Astrocyte (in vitro differentiated cells and primary cell): Measurements from ENCODE around the gene POLD4. TPM values are rescaled to one million over a fixed set of nuclear protein-coding genes. Genes with fewer than 3 reads are reported as not detected.

Source experiments
- DNase-seq: peaks from one replicate; pipeline ENCODE4 v3.0.0-alpha.2; 2010; ENCODE audit warnings: low read depth
- FAIRE-seq: peaks from 2 replicates; lab custom pipeline; 2011; peaks lifted over from hg19 to GRCh38; lab: Jason Lieb, UNC
- H2AFZ ChIP-seq: 2 replicates; pipeline ENCODE4 v1.6.0; 2012; ENCODE audit warnings: low read depth, low read length, inconsistent platforms
- H3K27ac ChIP-seq: 2 replicates; pipeline ENCODE4 v1.5.1; 2011; ENCODE audit warnings: low read depth, low read length, inconsistent platforms
- H3K27me3 ChIP-seq: 2 replicates; pipeline ENCODE4 v1.6.0; 2011; ENCODE audit warnings: low read length, inconsistent platforms; ENCODE audit not compliant: insufficient read depth
- H3K36me3 ChIP-seq: 2 replicates; pipeline ENCODE4 v1.5.1; 2011; ENCODE audit warnings: low read length, inconsistent platforms; ENCODE audit not compliant: insufficient read depth
- H3K4me1 ChIP-seq: 2 replicates; pipeline ENCODE4 v1.5.1; 2011; ENCODE audit warnings: low read length, inconsistent platforms; ENCODE audit not compliant: insufficient read depth
- H3K4me2 ChIP-seq: 2 replicates; pipeline ENCODE4 v1.6.0; 2012; ENCODE audit warnings: low read length, inconsistent platforms
- H3K4me3 ChIP-seq: 2 replicates; pipeline ENCODE4 v1.5.1; 2011; ENCODE audit warnings: low read depth, mild to moderate bottlenecking, low read length, inconsistent platforms; ENCODE audit not compliant: insufficient read depth
- H3K79me2 ChIP-seq: 2 replicates; pipeline ENCODE4 v1.6.0; 2012; ENCODE audit warnings: mild to moderate bottlenecking, low read length, inconsistent platforms; ENCODE audit not compliant: insufficient read depth
- H3K9ac ChIP-seq: 2 replicates; pipeline ENCODE4 v1.6.0; 2012; ENCODE audit warnings: mild to moderate bottlenecking, low read length, inconsistent platforms
- H3K9me3 ChIP-seq: 2 replicates; pipeline ENCODE4 v1.5.1; 2012; ENCODE audit warnings: low read depth, mild to moderate bottlenecking, low read length, inconsistent platforms; ENCODE audit not compliant: insufficient read depth
- H4K20me1 ChIP-seq: 2 replicates; pipeline ENCODE4 v1.6.0; 2012; ENCODE audit warnings: low read length, inconsistent platforms; ENCODE audit not compliant: insufficient read depth
- H3K27ac Mint-ChIP-seq: one replicate; pipeline ENCODE4 v1.8.0; 2021; ENCODE audit warnings: mild to moderate bottlenecking, mixed read lengths; ENCODE audit not compliant: unreplicated experiment
- H3K27me3 Mint-ChIP-seq: one replicate; pipeline ENCODE4 v1.8.0; 2021; ENCODE audit warnings: low read depth, mixed read lengths; ENCODE audit not compliant: unreplicated experiment
- H3K36me3 Mint-ChIP-seq: one replicate; pipeline ENCODE4 v1.8.0; 2021; ENCODE audit warnings: low read depth, mixed read lengths; ENCODE audit not compliant: unreplicated experiment
- H3K4me1 Mint-ChIP-seq: one replicate; pipeline ENCODE4 v1.8.0; 2021; ENCODE audit warnings: low read depth, mixed read lengths; ENCODE audit not compliant: unreplicated experiment
- H3K4me3 Mint-ChIP-seq: one replicate; pipeline ENCODE4 v1.8.0; 2021; ENCODE audit warnings: mild to moderate bottlenecking, moderate library complexity, mixed read lengths; ENCODE audit not compliant: unreplicated experiment
- H3K9me3 Mint-ChIP-seq: one replicate; pipeline ENCODE4 v1.8.0; 2021; ENCODE audit warnings: mild to moderate bottlenecking, mixed read lengths; ENCODE audit not compliant: unreplicated experiment
- EZH2 ChIP-seq: IDR thresholded peaks from 2 replicates; pipeline ENCODE4 v1.6.1; 2012; ENCODE audit warnings: mild to moderate bottlenecking, low read length, inconsistent platforms; ENCODE audit not compliant: insufficient read depth
- total RNA-seq: library from RNA; stranded (reverse); gene quantifications from 2 replicates; pipeline ENCODE4 v1.2.1, GENCODE V29; 2021
- TF ChIP-seq, protein P1 (sequence below): IDR thresholded peaks from 2 replicates; pipeline ENCODE4 v1.5.1; 2011; ENCODE audit warnings: low read depth, mild to moderate bottlenecking, inconsistent platforms, low read length, moderate library complexity; ENCODE audit not compliant: insufficient read depth

The POLD4 gene
- total RNA-seq, 1 donor from 2014 or later = 53.5 TPM

GRCh38 chr11:67389477-67389876 lies 36.1 kb upstream of the POLD4 start:
- Mint-ChIP-seq H3K9me3 (no peaks in the 10 kb centered on the region), H3K36me3 (peaks cover 4% of the 10 kb centered on the region), H3K27me3 (no peaks in the 10 kb centered on the region), H3K4me1 (peaks cover 22% of the 10 kb centered on the region), H3K27ac (peak overlapping the region; percentile 12), H3K4me3 (peak overlapping the region; percentile 75)
- Histone ChIP-seq H3K9me3 (no peaks in the 10 kb centered on the region), H3K36me3 (no peaks in the 10 kb centered on the region), H4K20me1 (peaks cover 11% of the 10 kb centered on the region), H3K4me1 (peaks cover 19% of the 10 kb centered on the region), H3K4me2 (no peak overlapping the region), H3K4me3 (no peak overlapping the region), H3K27ac (no peak overlapping the region), H3K9ac (no peak overlapping the region), H3K79me2 (peaks cover 14% of the 10 kb centered on the region), H3K27me3 (peaks cover 3% of the 10 kb centered on the region), H2AFZ (no peak overlapping the region)
- TF ChIP-seq, protein P1, sequence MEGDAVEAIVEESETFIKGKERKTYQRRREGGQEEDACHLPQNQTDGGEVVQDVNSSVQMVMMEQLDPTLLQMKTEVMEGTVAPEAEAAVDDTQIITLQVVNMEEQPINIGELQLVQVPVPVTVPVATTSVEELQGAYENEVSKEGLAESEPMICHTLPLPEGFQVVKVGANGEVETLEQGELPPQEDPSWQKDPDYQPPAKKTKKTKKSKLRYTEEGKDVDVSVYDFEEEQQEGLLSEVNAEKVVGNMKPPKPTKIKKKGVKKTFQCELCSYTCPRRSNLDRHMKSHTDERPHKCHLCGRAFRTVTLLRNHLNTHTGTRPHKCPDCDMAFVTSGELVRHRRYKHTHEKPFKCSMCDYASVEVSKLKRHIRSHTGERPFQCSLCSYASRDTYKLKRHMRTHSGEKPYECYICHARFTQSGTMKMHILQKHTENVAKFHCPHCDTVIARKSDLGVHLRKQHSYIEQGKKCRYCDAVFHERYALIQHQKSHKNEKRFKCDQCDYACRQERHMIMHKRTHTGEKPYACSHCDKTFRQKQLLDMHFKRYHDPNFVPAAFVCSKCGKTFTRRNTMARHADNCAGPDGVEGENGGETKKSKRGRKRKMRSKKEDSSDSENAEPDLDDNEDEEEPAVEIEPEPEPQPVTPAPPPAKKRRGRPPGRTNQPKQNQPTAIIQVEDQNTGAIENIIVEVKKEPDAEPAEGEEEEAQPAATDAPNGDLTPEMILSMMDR = peak; percentile 38
- TF ChIP-seq EZH2 = no peak
- no peak for FAIRE-seq
- no peak for DNase-seq

GRCh38 chr11:67387518-67387917 lies 34.2 kb upstream of the POLD4 start:
- Histone ChIP-seq H3K4me2 (no peak overlapping the region), H3K79me2 (peaks cover 10% of the 10 kb centered on the region), H2AFZ (no peak overlapping the region), H4K20me1 (peaks cover 8% of the 10 kb centered on the region), H3K4me3 (no peak overlapping the region), H3K9ac (no peak overlapping the region), H3K27me3 (peaks cover 3% of the 10 kb centered on the region), H3K36me3 (no peaks in the 10 kb centered on the region), H3K27ac (no peak overlapping the region), H3K4me1 (peaks cover 17% of the 10 kb centered on the region), H3K9me3 (no peaks in the 10 kb centered on the region)
- Mint-ChIP-seq H3K27ac (no peak overlapping the region), H3K9me3 (no peaks in the 10 kb centered on the region), H3K4me1 (peaks cover 20% of the 10 kb centered on the region), H3K4me3 (peak overlapping the region; percentile 30), H3K27me3 (no peaks in the 10 kb centered on the region), H3K36me3 (no peaks in the 10 kb centered on the region)
- FAIRE-seq (no peak), DNase-seq (no peak)
- TF ChIP-seq, protein P1 = no peak
- TF ChIP-seq EZH2 = no peak

GRCh38 chr11:67387069-67387468 lies 33.7 kb upstream of the POLD4 start:
- H3K27me3 Mint-ChIP-seq = no peaks in the 10 kb centered on the region
- H3K36me3 Mint-ChIP-seq = no peaks in the 10 kb centered on the region
- H3K79me2 ChIP-seq = peaks cover 7% of the 10 kb centered on the region
- H3K4me3 ChIP-seq = no peak overlapping the region
- H3K4me1 ChIP-seq = peaks cover 14% of the 10 kb centered on the region
- peaks cover 21% of the 10 kb centered on the region for H3K4me1 Mint-ChIP-seq
- no peak overlapping the region for H3K9ac ChIP-seq
- DNase-seq = no peak
- H2AFZ ChIP-seq = no peak overlapping the region
- no peak overlapping the region for H3K27ac ChIP-seq
- peaks cover 5% of the 10 kb centered on the region for H4K20me1 ChIP-seq
- no peak overlapping the region for H3K4me2 ChIP-seq
- TF ChIP-seq EZH2 = no peak
- TF ChIP-seq, protein P1 = no peak
- H3K4me3 Mint-ChIP-seq = peak overlapping the region; percentile 6
- no peaks in the 10 kb centered on the region for H3K9me3 ChIP-seq
- H3K27me3 ChIP-seq = peaks cover 3% of the 10 kb centered on the region
- no peaks in the 10 kb centered on the region for H3K9me3 Mint-ChIP-seq
- no peak for FAIRE-seq
- no peaks in the 10 kb centered on the region for H3K36me3 ChIP-seq
- no peak overlapping the region for H3K27ac Mint-ChIP-seq
